Fibroblast of skin of left quadriceps (primary cell): ENCODE measurements around the gene AQP6.
A peak's percentile ranks its signal among the peaks of the same experiment; 100 is the strongest.

Experiments
- DNase-seq, 2 experiments: peaks; one replicate each; pipeline ENCODE4 v3.0.0-alpha.2; 2013; ENCODE audit warnings: low read depth in 2 of 2

Gene AQP6

DNA sequence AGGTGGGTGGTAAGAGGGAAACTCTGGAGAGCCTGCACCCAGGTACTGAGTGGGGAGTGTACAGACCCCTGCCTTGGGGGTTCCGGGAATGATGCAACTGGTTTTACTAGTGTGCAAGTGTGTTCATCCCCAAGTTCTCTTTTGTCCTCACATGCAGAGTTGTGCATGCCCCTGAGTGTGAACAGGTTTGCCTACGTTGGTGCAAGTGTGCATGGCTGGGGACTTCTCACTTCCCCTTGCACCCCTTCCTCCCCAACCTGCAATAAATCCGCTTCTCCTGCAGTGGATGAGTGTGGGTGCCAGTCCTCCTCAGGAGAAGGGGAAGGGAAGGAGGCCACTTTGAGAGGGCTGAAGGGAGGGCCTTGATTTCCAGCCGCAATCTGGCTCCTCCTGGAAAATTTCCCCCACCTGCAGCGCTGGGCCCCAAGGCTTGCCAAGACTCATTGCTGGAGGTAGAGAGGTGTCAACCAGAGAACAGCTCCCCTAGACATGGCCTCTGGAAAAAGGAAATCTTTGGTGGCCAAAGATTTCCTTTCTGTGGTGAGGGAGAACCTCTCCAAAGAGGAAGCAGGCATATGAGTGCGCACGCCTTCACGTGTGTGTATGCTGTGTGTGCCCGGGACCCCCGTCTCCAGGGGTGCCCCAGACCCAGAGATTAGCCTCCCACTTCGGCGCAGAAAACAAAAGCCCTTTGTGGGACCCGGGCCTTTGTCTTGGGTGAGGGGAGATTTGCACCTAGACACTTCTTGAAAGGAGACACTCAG lies 16.7 kb upstream of the AQP6 start:
- DNase-seq, result no peak

DNA sequence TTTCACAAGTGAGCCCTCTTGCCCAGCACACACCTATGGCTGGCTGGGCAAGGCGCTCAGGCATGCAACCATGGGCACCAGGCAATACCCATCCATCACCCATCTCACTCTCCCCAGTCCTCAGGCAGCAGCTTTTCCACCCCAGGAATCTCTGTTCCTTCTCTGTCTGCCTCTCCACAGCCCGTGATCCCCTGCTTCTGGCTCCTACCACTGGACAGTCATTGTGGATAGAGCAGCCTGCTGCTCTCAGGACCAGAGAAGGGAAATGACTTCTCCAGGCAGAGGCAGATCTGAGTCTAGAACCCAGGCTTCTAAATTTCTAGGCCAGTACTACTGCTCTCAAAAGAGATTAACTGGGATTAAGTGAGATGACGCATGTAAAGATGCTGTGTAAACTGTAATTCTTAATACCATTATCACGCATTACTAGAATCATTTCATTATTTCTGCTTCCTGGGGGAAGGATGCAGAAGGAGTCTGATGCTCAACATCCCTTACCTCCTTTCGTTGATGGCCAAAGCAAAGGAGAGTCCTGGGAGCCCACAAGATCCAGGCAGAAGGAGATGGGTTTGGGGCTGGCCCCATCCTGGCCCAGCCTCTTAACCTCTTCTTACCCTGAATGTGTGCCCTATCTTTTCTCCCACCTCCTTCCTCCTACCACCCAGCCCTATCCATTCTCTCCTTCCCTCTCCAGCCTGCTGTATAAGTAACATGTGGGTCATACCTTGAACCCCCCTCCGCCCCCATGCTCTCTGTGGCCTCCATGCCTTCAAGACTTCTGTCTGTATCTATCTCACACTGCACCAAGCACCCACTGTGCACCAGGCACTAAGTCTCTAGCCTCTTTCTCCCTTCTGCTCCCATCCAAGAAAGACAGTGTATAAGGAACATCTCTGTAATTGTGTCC lies 15.8 kb upstream of the AQP6 start:
- no peak for DNase-seq

DNA sequence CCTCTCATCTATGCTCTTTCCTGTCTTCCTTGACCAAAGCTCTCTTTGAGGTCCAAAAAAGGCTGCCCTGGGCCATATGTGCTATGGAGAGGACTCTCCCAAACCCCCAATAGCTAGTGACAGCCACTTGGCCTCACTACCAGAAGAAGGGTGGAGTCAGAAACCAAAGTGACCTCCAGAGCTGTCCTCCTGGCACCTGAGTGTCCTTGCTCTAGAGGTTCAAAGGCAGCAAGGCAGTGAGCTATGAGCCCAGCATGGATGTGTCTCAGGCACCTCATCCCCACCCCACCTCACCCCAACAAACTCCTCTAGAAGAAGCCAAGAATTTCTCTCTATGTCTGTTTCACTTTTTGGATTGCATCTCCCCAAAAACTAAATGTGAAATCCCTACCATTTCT lies 15.2 kb upstream of the AQP6 start:
- DNase-seq, result no peak

DNA sequence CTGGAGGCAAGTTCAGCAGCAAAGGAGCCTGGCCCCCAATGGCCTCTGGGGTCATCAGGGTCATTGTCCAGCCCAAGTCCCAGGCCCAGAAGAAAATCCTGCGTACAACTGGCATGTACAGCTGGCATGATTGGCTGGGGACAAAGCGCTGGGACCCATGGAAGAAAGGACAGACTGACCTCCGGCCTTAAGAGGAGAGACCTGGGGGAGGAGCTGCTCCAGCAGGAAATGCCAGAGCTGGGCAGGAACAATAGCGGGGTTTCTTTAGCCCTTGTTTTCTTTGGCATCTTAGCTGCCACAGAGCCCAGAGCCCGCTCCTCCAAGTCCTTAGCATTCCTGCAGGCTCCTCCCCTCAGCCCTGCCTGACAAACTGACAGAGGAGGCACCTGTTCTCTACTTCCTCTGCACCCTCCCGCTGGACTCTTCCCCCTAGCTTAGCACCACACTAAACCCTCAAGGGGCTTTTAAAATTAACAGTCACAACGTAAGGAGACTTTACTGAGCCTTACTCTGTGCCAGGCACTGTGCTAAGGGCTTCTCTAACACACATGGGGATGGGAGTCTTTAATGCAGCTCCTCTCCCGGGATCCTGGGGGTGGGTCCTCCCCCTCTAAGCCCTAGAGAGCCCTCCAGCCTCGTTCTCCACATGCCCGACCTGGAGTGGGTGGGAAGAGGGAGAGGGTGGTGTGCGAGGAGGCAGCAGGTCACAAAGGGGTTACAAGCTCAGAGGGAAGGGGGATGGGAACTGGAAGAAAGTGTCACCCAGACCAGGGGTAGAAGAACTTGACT lies 12.9 kb upstream of the AQP6 start:
- DNase-seq, result no peak

DNA sequence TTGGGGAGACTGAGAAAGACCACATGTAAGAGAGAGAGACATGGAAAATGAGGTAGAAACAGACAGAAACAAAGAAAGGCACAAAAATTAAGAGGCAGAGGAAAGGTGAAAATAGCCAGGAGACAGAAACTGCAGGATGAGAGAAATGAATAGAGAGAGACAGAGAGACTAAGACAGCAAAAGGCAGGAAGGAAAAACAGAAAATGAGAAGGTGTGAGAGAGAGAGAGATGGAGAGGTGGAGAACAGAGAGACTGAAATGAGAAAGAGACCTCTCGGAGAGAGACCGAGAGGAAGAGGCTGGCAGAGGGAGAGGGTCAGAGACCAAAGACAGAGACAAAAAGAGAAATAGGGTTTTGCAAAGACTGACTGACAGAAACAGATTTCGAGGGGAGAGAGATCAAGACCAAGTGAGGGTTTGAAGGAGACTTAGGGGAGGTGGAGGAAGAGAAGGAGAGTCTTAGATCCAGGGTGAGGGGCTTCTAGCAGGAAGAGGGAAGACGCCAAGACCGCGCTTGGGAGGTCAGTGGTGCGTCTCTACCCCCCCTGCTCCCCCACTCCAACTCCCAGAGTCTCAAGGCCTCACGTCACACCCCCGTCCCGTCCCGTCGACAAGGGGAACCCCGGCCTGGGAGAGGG lies 12.2 kb upstream of the AQP6 start:
- no peak for DNase-seq

DNA sequence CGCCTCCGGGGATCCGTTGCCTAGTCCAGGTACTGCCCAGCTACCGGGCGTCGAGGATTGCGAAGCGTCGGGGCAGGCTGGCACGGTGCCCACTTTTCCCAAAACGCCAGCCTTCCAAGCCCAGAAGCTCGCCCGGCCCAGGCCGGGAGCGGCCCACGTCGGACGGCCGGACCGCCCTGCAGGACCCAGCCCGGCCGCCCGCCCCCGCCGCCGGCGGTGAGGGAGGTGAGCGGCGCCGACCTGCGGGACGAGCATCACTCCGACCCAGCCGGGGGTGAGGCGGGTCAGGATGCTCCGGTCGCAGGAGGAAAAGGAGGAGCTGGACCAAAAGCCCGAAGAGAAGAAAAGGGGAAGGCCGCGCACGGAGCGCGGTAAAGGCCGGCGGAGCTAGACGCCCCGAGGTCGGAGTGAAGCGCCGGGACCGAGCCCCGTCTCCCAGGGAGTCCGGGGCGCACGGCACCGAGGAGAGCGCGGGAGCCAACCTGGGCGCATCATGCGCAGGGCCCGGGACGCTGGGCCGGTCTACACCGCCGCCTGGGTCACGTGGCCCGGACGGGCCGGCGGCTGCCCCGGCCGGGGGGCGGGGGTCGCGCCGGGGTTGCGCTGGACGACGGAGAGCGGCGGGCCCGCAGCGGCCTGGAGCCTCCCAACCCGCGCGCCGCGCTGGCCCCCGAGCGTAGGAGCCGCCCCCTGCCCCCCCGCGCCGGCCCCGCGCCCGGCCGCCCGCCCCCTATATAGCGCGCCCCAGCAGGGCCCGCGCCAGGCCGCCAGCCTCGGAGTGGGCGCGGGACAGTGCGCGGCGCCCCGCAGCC lies 11.4 kb upstream of the AQP6 start, which contains the start of gene AQP5:
Gene AQP5, plus strand, starts transcription at position 762 of the 812 bp plus-strand sequence. CDS start 146 bp downstream, outside the sequence.
- no peak for DNase-seq

DNA sequence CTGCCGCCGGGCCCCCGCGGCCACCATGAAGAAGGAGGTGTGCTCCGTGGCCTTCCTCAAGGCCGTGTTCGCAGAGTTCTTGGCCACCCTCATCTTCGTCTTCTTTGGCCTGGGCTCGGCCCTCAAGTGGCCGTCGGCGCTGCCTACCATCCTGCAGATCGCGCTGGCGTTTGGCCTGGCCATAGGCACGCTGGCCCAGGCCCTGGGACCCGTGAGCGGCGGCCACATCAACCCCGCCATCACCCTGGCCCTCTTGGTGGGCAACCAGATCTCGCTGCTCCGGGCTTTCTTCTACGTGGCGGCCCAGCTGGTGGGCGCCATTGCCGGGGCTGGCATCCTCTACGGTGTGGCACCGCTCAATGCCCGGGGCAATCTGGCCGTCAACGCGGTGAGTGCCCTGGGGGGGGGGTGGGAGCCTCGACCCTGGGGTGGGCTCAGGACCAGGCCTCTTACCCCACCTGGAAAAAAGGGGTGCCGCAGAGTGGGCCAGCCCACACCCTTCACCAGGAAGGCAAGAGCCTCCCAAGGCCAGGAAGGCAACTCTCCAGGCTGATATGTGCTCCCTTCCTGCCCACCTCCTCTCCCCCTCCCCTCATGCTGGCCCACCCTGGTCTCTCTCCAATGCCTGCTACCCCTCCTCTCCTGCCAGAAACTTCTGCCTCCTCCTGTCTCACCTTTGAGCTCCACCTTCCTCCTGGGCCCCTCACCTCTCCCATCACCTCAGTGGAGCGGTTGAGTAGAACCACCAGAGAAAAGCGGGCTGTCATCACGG lies 10.6 kb upstream of the AQP6 start:
- DNase-seq, result no peak

DNA sequence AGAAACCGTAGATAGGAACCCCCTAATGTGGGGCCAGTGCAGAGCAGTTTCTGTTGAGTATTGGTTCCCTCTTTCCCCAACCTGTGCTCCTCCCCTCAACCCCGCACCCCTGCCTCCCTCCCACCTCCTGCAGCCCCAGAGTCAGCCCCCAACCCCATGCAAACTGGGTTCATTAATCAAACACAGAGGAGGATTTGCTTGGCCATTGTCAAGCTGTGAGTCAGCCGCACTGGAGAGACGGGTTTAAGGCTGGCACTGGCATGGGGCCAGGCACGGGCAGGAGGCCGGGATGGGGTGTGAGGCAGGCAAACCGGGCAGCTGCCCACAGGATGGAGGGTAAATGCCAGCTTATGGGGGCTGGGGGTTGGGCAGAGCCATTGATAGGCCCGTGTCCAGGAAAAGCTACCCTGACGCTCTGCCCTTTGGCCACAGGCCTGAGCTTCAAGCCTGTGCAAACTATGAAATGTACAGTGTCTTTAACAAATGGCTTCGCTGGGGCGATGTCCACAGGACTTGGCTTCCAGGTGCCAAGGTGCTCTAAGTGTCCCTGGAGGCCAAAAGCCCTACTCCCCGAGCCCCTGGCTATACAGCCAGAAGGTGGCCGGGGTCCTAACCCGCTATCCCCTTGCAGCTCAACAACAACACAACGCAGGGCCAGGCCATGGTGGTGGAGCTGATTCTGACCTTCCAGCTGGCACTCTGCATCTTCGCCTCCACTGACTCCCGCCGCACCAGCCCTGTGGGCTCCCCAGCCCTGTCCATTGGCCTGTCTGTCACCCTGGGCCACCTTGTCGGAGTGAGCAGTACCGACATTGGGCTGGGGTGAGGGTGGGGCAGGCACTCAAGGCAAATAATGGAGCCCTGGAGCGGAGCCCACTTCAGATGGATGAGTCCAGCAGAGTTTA lies 9.6 kb upstream of the AQP6 start:
- no peak for DNase-seq

DNA sequence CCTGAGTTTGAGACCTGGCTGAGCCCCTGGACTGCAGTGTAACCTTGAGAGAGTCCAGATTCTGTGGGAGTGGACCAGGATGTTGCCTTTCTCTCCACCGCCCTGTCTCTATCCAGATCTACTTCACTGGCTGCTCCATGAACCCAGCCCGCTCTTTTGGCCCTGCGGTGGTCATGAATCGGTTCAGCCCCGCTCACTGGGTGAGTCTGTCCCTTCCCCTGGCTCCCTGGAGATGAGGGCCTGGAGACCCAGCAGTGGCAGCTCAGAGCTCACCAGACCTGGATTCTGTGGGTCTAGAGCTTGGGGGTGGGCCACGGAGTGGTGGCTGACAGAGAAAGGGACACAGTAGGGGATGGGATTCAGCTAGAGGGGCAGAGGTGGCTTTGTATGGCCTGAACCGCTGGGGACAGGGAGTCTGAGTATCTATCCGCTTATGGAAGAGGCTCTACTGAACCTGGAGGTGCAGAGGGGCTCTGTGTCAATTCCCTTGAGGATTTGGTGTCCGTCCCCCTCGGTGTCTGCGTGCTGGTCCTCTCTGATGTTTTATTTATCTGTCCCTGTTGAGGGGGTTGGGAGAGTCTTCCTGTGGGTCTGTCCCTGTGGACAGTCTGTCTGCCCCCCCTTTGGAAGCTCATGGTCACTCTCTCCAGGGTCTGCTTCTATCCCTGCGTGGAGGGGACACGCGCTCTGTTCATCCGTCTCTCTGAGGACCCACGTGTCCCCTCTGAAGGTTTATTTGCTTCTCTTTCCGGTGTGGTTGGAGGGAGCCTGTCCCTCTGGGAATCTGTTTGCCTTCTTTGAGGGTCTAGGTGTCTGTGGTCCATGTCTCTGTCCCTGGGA lies 8.6 kb upstream of the AQP6 start:
- no peak for DNase-seq

DNA sequence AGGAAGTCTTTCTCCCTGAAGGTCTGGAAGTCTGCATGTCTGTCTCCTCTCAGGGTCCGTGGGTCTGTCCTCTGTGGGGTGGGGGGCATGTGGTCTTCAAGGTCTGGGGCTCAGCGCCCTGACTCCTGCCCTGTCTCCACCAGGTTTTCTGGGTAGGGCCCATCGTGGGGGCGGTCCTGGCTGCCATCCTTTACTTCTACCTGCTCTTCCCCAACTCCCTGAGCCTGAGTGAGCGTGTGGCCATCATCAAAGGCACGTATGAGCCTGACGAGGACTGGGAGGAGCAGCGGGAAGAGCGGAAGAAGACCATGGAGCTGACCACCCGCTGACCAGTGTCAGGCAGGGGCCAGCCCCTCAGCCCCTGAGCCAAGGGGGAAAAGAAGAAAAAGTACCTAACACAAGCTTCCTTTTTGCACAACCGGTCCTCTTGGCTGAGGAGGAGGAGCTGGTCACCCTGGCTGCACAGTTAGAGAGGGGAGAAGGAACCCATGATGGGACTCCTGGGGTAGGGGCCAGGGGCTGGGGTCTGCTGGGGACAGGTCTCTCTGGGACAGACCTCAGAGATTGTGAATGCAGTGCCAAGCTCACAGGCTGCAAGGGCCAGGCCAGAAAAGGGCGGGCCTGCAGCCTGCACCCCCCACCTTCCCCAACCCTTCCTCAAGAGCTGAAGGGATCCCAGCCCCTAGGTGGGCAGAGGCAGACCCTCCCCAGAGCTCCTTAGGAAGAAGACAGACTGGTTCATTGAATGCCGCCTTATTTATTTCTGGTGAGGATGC lies 7.7 kb upstream of the AQP6 start:
- no peak for DNase-seq

DNA sequence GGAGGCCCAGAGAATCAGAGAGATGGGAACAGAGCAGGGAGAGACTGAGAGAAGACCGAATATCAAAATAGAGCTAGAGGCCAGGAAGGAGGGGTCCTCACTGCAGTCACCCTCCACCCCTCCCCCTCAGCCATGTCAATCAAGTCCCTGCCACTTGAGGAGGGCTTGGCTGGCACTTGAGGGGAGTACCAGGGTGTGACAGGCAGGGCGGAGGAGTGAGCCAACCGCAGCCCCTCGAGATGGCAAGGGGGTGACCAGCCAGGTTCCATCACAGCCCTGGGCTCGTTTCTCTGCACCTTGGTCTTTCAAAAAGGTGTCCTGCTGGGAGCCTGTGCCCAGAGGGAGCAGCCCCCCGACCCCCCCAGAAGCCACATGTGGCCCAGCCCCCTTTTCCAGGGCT lies 6.9 kb upstream of the AQP6 start:
- DNase-seq, result no peak

DNA sequence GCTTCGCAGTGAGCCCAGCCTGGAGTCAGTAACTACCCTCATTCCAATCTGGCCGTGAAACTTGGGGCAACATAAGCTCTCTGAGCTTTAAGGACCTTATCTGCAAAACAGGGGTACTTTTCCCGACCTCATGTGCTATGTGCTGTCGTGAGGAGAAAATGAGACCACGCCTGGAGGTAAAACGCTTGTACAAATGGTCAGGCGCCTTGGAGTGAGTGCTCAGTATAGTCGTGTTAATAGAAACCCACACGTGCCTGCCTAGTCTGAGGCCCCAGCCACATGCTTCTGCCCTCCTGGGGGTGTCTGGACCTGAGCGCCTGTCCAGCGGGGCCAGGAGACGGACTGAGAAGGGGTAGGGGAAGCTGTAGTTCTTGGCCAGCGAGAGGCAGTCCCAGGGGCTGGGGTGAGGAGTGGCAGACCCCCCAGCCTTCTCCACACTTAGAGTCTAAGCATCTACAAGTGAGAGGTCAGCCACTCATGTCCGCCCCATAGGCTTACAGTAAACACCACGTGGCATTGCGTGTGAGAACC lies 6.2 kb upstream of the AQP6 start:
- DNase-seq, result no peak

DNA sequence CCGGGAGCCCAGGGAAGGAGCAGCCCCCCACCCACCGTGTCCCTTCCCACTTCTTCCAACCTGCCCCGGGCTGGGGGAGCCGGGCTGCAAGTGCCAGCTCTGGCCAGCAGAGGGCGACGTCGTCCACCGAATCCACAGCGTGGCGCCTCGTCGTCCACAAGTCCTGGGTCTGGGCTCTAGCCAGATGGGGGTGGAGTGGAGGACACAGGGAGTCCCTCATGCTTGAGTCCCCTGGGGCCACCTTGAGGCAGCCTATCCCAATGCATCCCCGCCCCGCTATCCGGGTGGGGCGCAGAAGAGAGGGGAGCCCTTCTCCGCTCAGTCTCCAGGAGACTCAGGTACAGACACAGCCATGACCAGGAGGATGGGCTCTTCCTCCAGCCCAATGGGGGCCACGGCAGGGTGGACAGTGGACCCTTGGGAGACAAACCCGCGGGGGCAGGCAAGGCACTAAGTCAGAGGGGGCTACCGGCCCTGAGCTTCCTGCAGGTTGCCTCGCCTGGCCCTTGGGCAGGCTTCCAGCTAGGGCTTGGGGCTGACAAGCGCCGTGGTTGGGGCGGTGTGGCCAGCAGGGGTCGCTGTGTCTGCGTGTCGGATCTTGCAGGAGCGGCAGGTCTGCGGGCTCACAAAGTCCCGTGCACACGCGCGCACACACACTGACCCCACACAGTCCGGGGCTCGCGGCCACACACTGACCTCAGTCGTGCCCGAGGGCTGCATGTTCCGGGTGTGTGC lies 5.5 kb upstream of the AQP6 start:
- DNase-seq, result peak; percentile 55

DNA sequence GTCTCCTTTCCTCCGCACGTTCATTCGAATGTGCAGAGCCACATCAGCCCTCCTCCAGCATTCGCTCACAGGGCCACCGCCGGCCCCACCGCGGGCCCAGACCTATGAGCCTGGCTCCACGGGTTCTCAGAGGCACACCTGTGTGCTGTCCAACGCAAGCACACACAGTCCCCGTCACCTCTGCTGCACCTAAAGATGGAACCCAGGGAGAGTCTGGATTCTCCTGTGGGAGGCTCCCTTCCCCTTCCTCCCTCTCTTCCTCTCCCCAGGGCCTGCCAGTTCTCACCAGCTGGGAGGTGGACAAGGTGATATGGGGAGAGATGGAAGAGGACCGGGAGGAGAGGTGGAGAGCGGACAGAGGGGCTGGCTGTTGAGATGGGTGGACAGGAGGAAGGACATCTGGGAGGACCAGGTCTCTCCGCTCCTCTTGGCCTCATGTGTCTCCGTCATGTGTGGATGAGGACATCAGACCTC lies 4.9 kb upstream of the AQP6 start:
- DNase-seq, result no peak

DNA sequence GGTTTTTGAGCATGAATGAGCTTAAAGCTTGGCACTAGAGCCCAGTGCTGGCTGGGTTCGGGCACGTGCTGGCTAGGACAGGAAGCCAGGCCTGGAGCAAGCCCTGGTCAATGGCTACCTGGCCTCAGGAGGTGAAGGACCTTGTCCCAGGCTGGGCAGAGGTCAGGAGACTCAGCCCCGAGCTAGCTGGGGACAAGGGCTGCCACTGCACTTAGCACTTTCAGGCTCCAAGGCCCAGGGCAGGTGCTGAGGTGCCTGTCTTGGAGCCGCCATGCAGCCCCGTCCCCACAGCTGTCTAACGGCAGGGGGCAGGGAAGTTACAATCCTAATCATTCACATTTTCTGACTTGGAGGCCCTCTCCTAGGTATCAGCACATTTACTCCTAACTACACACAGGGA lies 4.3 kb upstream of the AQP6 start:
- DNase-seq, result no peak

DNA sequence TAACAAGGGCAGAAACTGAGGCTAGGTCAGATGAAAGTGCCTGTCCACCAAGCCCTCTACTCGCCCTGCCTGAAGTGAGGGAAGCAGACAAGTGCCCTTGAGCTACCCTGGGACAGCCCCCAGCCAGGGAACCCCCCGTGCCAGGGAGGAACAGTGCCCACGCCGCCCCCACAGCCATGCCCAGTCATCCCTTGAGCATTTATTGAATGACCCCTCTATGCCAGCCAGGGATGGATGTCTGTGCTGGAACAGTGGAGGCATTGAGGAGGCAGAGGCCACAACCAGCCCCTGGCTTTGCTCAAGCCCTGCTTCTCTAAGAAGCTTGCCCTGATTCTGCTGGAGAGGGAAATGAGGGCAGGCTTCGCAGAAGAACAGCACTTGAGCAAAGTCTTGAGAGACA lies 3.7 kb upstream of the AQP6 start:
- DNase-seq, result no peak
